ENCODE measurements around the gene FAR2.
"Not testable (repeated sequence)": the region's sequence is repeated elsewhere in the genome, so short reads cannot be mapped to it uniquely, and the experiment has no call there.

The FAR2 gene

GRCh38 chr12:29287622-29288021 lies 138.5 kb downstream of the FAR2 start:
- no peak for DNase-seq (ENCODE audit: low read depth)
- TF ChIP-seq, protein P1, sequence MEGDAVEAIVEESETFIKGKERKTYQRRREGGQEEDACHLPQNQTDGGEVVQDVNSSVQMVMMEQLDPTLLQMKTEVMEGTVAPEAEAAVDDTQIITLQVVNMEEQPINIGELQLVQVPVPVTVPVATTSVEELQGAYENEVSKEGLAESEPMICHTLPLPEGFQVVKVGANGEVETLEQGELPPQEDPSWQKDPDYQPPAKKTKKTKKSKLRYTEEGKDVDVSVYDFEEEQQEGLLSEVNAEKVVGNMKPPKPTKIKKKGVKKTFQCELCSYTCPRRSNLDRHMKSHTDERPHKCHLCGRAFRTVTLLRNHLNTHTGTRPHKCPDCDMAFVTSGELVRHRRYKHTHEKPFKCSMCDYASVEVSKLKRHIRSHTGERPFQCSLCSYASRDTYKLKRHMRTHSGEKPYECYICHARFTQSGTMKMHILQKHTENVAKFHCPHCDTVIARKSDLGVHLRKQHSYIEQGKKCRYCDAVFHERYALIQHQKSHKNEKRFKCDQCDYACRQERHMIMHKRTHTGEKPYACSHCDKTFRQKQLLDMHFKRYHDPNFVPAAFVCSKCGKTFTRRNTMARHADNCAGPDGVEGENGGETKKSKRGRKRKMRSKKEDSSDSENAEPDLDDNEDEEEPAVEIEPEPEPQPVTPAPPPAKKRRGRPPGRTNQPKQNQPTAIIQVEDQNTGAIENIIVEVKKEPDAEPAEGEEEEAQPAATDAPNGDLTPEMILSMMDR (IDR thresholded peaks at IDR 0.05; ENCODE audit: low read depth, low read length, missing control alignments): no peak

DNA sequence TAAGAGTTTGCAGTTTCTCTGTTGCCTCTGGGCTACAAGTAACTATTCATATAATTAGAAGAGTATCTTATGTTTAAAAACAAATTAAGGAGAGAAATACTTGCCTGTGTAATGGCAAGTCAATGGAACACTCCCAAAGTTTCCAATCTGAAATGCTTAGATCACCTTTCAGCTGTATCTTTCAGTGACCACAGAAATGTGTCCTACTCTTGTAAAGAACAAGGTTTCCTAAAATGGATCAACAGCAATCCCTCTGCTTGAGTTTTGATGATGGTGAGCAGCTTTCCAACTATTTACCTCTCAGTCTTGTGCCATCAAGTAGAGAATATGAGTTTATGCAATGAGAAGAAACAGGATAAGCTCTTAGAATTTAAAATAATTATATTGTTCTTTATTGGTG lies 139.0 kb downstream of the FAR2 start:
- TF ChIP-seq, protein P1 (IDR thresholded peaks at IDR 0.05; ENCODE audit: low read depth, low read length, missing control alignments): no peak
- H3K4me3 ChIP-seq (ENCODE audit: low read depth, low read length): no peak overlapping the region
- no peak for DNase-seq (ENCODE audit: low read depth)

More at GRCh38 chr12:29287622-29288021, 138.5 kb downstream of the FAR2 start:
- H3K4me3 ChIP-seq (ENCODE audit: low read depth, low read length): no peak overlapping the region

GRCh38 chr12:29290475-29290874 lies 141.4 kb downstream of the FAR2 start:
- not testable (repeated sequence) for H3K4me3 ChIP-seq (ENCODE audit: low read depth, low read length); DNase-seq (ENCODE audit: low read depth)

DNA sequence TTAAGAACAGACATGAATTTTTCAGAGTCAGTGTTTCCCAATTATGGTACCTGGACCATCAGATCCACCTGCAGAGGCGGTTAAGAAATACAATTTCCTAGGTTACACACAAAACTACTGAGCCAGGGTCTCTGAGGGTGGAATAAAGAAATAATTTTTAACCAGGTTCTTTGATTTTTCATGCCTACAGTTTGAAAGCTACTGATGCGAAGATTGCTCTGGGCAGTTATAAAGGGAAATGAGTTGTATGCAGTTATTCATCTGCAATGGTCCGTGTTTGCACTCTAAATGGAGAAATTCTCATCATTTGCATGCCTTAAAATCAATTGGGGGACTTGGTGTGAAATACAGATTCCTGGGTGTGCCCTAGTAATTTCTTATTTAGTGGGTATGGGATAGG lies 142.1 kb downstream of the FAR2 start:
- no peak for DNase-seq (ENCODE audit: low read depth)
- H3K4me3 ChIP-seq (ENCODE audit: low read depth, low read length): no peak overlapping the region
- TF ChIP-seq, protein P1 (IDR thresholded peaks at IDR 0.05; ENCODE audit: low read depth, low read length, missing control alignments): no peak

DNA sequence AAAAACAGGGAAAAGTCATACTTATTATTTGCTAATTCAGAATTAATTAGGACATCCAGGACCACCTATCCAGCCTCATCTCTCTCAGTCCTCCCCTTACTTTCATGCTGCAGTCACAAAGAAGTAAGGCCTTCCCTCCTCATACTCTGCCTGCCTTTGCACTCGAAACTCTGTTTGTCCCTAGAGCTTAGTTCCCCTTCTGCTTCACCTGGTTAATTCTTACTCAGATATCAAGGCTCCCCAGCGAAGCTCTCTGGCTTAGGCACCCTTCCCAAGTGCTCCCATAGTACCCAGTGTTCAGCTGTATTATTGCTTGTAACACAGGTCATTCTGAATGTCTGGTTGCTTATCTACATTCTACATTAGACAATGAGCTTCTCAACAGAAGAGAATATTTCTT lies 150.6 kb downstream of the FAR2 start:
- TF ChIP-seq, protein P1 (IDR thresholded peaks at IDR 0.05; ENCODE audit: low read depth, low read length, missing control alignments): no peak
- no peak for DNase-seq (ENCODE audit: low read depth)
- H3K4me3 ChIP-seq (ENCODE audit: low read depth, low read length): no peak overlapping the region

- no peak overlapping the region for H3K4me3 ChIP-seq (ENCODE audit: low read depth, low read length)
- no peak for DNase-seq (ENCODE audit: low read depth)
- TF ChIP-seq, protein P1 (IDR thresholded peaks at IDR 0.05; ENCODE audit: low read depth, low read length, missing control alignments): no peak
Measured at GRCh38 chr12:29301114-29301513, 152.0 kb downstream of the FAR2 start.

DNA sequence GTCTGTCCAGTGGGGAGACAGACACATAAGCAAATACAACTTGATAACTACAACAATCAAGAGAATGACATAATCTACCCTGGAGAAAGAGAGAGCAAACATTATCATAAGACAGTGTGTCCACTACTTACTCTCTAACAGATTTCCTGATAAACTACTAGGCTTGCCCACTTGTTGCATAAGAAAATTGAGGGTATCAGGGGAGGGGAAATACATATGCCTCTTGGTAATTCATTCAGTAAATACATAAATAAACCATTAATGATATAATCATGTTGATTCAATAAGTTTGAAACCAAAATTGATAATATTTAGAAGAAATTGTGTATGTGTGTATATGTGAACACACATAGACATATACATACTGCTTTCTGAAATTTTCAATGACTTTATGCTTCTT lies 155.3 kb downstream of the FAR2 start:
- no peak overlapping the region for H3K4me3 ChIP-seq (ENCODE audit: low read depth, low read length)
- TF ChIP-seq, protein P1 (IDR thresholded peaks at IDR 0.05; ENCODE audit: low read depth, low read length, missing control alignments): no peak
- no peak for DNase-seq (ENCODE audit: low read depth)

- TF ChIP-seq, protein P1 (IDR thresholded peaks at IDR 0.05; ENCODE audit: low read depth, low read length, missing control alignments): no peak
- DNase-seq (ENCODE audit: low read depth): no peak
Measured at GRCh38 chr12:29306266-29306665, 157.2 kb downstream of the FAR2 start.

More at GRCh38 chr12:29306266-29306665, 157.2 kb downstream of the FAR2 start:
- no peak overlapping the region for H3K4me3 ChIP-seq (ENCODE audit: low read depth, low read length)
